SU-DHL-6 (cell line): Measurements from ENCODE around the gene SCLT1.

Experiments
- CTCF ChIP-seq: fragments of 200-600 bp; sonication (generic); IDR thresholded peaks from one replicate; pipeline ENCODE4 v1.5.1; 2017; ENCODE audit warnings: antibody characterized with exemption, mild to moderate bottlenecking, low read length, moderate library complexity; ENCODE audit not compliant: insufficient read depth, poor library complexity, severe bottlenecking
- EZH2phosphoT487 ChIP-seq: fragments of 200-600 bp; sonication (generic), shearing (Covaris generic); conservative IDR thresholded peaks from 2 replicates; pipeline ENCODE4 v1.6.1; 2018; ENCODE audit warnings: mild to moderate bottlenecking, antibody characterized with exemption, low read length, moderate library complexity, mixed read lengths

GRCh38 chr4:128856246-128856645 is 237.1 kb downstream of the SCLT1 start:
- TF ChIP-seq CTCF (no peak), EZH2phosphoT487 (no peak)
